Measurements from ENCODE around the gene MST1R. TPM values are rescaled to one million over a fixed set of nuclear protein-coding genes. Genes with fewer than 3 reads are reported as not detected.

MST1R gene
- total and polyA plus RNA-seq, 2 of the 4 experiments (the other 2 are of a cell fraction): under 0.01 to 0.14 TPM

- DNase-seq (no peak), ATAC-seq (ENCODE audit: low read depth) (no peak)
- no peak overlapping the region for H2BK5ac ChIP-seq (ENCODE audit: low read depth, low read length, poor library complexity, severe bottlenecking)
- no peaks in the 10 kb centered on the region for H3K4me1 ChIP-seq (ENCODE audit: control insufficient read depth, insufficient read depth, low read length)
- no peak overlapping the region for H3K23ac ChIP-seq (ENCODE audit: low read depth, low read length)
- TF ChIP-seq RFX5 (IDR thresholded peaks at IDR 0.05; ENCODE audit: low read depth, low read length) (no peak), MAZ (IDR thresholded peaks at IDR 0.05; ENCODE audit: borderline replicate concordance, low read depth, low read length) (no peak), RCOR1 (IDR thresholded peaks at IDR 0.05; ENCODE audit: insufficient replicate concordance, low read length) (no peak), POLR2A (IDR thresholded peaks at IDR 0.05; ENCODE audit: low read depth, low read length) (no peak)
- CTCF ChIA-PET: no interaction called here
- H4K20me1 ChIP-seq (ENCODE audit: insufficient read depth, low read length): peaks cover 4% of the 10 kb centered on the region; the same call in 1 of the 2 replicates
- H3K14ac ChIP-seq (replicated peaks; ENCODE audit: low read depth, low read length): no peak overlapping the region
- no peak overlapping the region for H3K4me3 ChIP-seq (ENCODE audit: insufficient read depth, low read depth, low read length)
- whole genome bisulfite sequencing, 2 experiments (ENCODE audit: extremely low coverage in 2 of 2, insufficient read length in 1 of 2): 91% methylated on average over 4 of the region's 4 CpGs; no CpG with 5 or more reads in 1 of the 2 experiments
- H3K9me1 ChIP-seq (ENCODE audit: insufficient read depth, low read length): peaks cover 4% of the 10 kb centered on the region; the same call in 1 of the 2 replicates
- no peak overlapping the region for H3K4ac ChIP-seq (ENCODE audit: low read depth, low read length)
- BruUV-seq (replicated peaks): no TSS peak
- intact Hi-C loops (cut with micrococcal nuclease) (no loop called here), in situ Hi-C loops (cut with MboI; ENCODE audit: low sequenced_read_pairs) (no loop called here), dilution Hi-C loops (cut with HindIII; ENCODE audit: low sequenced_read_pairs, unreplicated experiment) (no loop called here)
- H3K27me3 ChIP-seq (ENCODE audit: control insufficient read depth, insufficient read depth, low read length): no peaks in the 10 kb centered on the region
- no peak overlapping the region for H3K56ac ChIP-seq (ENCODE audit: extremely low read depth, insufficient read depth, low read length)
- peaks cover 0 to 6% of the 10 kb centered on the region in 2 experiments; a peak in 2 of 4 replicates for H3K79me1 ChIP-seq (ENCODE audit: low read depth in 1 of 2, low read length in 2 of 2)
- no peak overlapping the region for H2BK20ac ChIP-seq (ENCODE audit: low read depth, low read length)
- H3K27ac ChIP-seq (ENCODE audit: insufficient read depth, low read length): no peak overlapping the region
- no peak overlapping the region for H2BK120ac ChIP-seq (ENCODE audit: low read depth, low read length)
- H2BK15ac ChIP-seq (ENCODE audit: low read depth, low read length): no peak overlapping the region
- no peak overlapping the region for H4K91ac ChIP-seq (ENCODE audit: insufficient read depth, low read depth, low read length)
- no peak overlapping the region for H3K4me2 ChIP-seq (ENCODE audit: low read depth, low read length)
- POLR2A ChIA-PET (ENCODE audit: unreplicated experiment): no interaction called here
- no peak overlapping the region for H3K9ac ChIP-seq (ENCODE audit: low read depth, low read length)
- H2AK9ac ChIP-seq (replicated peaks; ENCODE audit: low read depth, low read length, poor library complexity): no peak overlapping the region
- no peak overlapping the region for H4K5ac ChIP-seq (ENCODE audit: low read depth, low read length)
- peaks cover 21% of the 10 kb centered on the region for H3K36me3 ChIP-seq (ENCODE audit: control insufficient read depth, insufficient read depth, low read length)
- no peak overlapping the region for H2AFZ ChIP-seq (replicated peaks; ENCODE audit: low read length, poor library complexity)
- H3K9me3 ChIP-seq (ENCODE audit: control insufficient read depth, insufficient read depth, low read length): no peaks in the 10 kb centered on the region
- no peak overlapping the region for H4K8ac ChIP-seq (ENCODE audit: low read depth in 2 of 2, low read length in 2 of 2)
- H2AK5ac ChIP-seq (ENCODE audit: low read depth, low read length): no peak overlapping the region
- H3K18ac ChIP-seq (ENCODE audit: low read depth, low read length): no peak overlapping the region
These were observed 9.2 kb upstream of the MST1R start for GRCh38 chr3:49912881-49913281.
